Measurements from ENCODE around the gene NLRC5.

The NLRC5 gene

GRCh38 chr16:57127836-57128235 lies 138.5 kb downstream of the NLRC5 start:
- Histone ChIP-seq H3K79me2 (ENCODE audit: insufficient read depth, low read length) (no peaks in the 10 kb centered on the region), H4K20me1 (ENCODE audit: insufficient read depth, low read length) (no peaks in the 10 kb centered on the region), H3K4me2 (ENCODE audit: insufficient read depth, low read length) (no peak overlapping the region), H3K9ac (ENCODE audit: low read depth, low read length) (no peak overlapping the region), H3K4me1 (ENCODE audit: insufficient read depth, low read length) (no peaks in the 10 kb centered on the region), H3K36me3 (ENCODE audit: insufficient read depth, low read length) (no peaks in the 10 kb centered on the region), H2AFZ (ENCODE audit: low read depth, low read length) (no peak overlapping the region), H3K27ac (ENCODE audit: low read length) (no peak overlapping the region), H3K4me3 (ENCODE audit: low read depth in 1 of 2, low read length in 2 of 2) (no peak overlapping the region), H3K9me3 (ENCODE audit: insufficient read depth, low read length, severe bottlenecking) (no peaks in the 10 kb centered on the region), H3K27me3 (ENCODE audit: insufficient read depth, low read length, poor library complexity) (no peaks in the 10 kb centered on the region)
- ATAC-seq (ENCODE audit: insufficient read depth, low read depth) (no peak), DNase-seq (no peak)
- TF ChIP-seq CTCF (IDR thresholded peaks at IDR 0.05; ENCODE audit: borderline replicate concordance, extremely low read depth, low read length, poor library complexity, severe bottlenecking) (no peak), EZH2 (IDR thresholded peaks at IDR 0.05; ENCODE audit: borderline replicate concordance, low read depth, low read length, severe bottlenecking) (no peak)

GRCh38 chr16:57128771-57129389 lies 139.5 kb downstream of the NLRC5 start:
- H3K4me2 ChIP-seq (ENCODE audit: insufficient read depth, low read length): no peak overlapping the region
- no peak for TF ChIP-seq EZH2 (IDR thresholded peaks at IDR 0.05; ENCODE audit: borderline replicate concordance, low read depth, low read length, severe bottlenecking)
- TF ChIP-seq CTCF (IDR thresholded peaks at IDR 0.05; ENCODE audit: borderline replicate concordance, extremely low read depth, low read length, poor library complexity, severe bottlenecking): no peak
- H3K27ac ChIP-seq (ENCODE audit: low read length): no peak overlapping the region
- H3K4me1 ChIP-seq (ENCODE audit: insufficient read depth, low read length): no peaks in the 10 kb centered on the region
- no peaks in the 10 kb centered on the region for H3K9me3 ChIP-seq (ENCODE audit: insufficient read depth, low read length, severe bottlenecking)
- no peak overlapping the region for H3K4me3 ChIP-seq (ENCODE audit: low read depth in 1 of 2, low read length in 2 of 2)
- ATAC-seq (ENCODE audit: insufficient read depth, low read depth): no peak
- no peaks in the 10 kb centered on the region for H3K27me3 ChIP-seq (ENCODE audit: insufficient read depth, low read length, poor library complexity)
- H3K36me3 ChIP-seq (ENCODE audit: insufficient read depth, low read length): no peaks in the 10 kb centered on the region
- no peak overlapping the region for H3K9ac ChIP-seq (ENCODE audit: low read depth, low read length)
- DNase-seq: no peak
- no peak overlapping the region for H2AFZ ChIP-seq (ENCODE audit: low read depth, low read length)
- H3K79me2 ChIP-seq (ENCODE audit: insufficient read depth, low read length): no peaks in the 10 kb centered on the region
- H4K20me1 ChIP-seq (ENCODE audit: insufficient read depth, low read length): no peaks in the 10 kb centered on the region

GRCh38 chr16:57130950-57131321 lies 141.6 kb downstream of the NLRC5 start:
- Histone ChIP-seq H3K79me2 (ENCODE audit: insufficient read depth, low read length) (no peaks in the 10 kb centered on the region), H3K4me3 (ENCODE audit: low read depth in 1 of 2, low read length in 2 of 2) (no peak overlapping the region), H3K27me3 (ENCODE audit: insufficient read depth, low read length, poor library complexity) (no peaks in the 10 kb centered on the region), H3K9ac (ENCODE audit: low read depth, low read length) (no peak overlapping the region), H3K4me2 (ENCODE audit: insufficient read depth, low read length) (no peak overlapping the region), H3K4me1 (ENCODE audit: insufficient read depth, low read length) (no peaks in the 10 kb centered on the region), H3K27ac (ENCODE audit: low read length) (no peak overlapping the region), H2AFZ (ENCODE audit: low read depth, low read length) (no peak overlapping the region), H4K20me1 (ENCODE audit: insufficient read depth, low read length) (no peaks in the 10 kb centered on the region), H3K9me3 (ENCODE audit: insufficient read depth, low read length, severe bottlenecking) (no peaks in the 10 kb centered on the region), H3K36me3 (ENCODE audit: insufficient read depth, low read length) (no peaks in the 10 kb centered on the region)
- no peak for DNase-seq
- no peak for ATAC-seq (ENCODE audit: insufficient read depth, low read depth)
- TF ChIP-seq EZH2 (IDR thresholded peaks at IDR 0.05; ENCODE audit: borderline replicate concordance, low read depth, low read length, severe bottlenecking) (no peak), CTCF (IDR thresholded peaks at IDR 0.05; ENCODE audit: borderline replicate concordance, extremely low read depth, low read length, poor library complexity, severe bottlenecking) (no peak)

Data from DND-41 (cell line).